ENCODE results near the gene UCP2. TPM values are rescaled to one million over a fixed set of nuclear protein-coding genes. Genes with fewer than 3 reads are reported as not detected.
A peak's percentile ranks its signal among the peaks of the same experiment; 100 is the strongest.
"Not testable (repeated sequence)": the region's sequence is repeated elsewhere in the genome, so short reads cannot be mapped to it uniquely, and the experiment has no call there.

Gene UCP2
- total RNA-seq, 1 experiment from 2014 or later = 13.7 TPM

DNA sequence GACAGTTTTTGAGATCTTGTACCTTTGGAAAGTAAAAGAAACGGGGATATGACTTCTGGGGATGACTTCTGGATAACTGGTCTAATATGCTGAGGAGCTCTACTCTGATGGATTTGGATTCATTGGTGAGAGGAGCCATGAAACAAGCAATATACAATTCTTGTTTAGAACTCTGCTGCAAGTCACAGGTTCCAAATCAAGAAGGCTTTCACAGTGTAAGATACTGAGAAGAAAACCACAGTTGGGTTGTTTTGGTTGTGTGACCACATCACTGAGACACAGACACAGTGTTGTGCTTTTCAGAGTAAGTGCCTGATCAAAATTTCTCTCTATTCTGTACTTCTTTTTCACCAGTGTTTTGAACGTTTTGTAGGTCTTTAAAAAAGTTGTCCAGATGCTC is 13.1 kb upstream of the UCP2 start:
- DNase-seq (ENCODE audit: low read depth) = no peak

GRCh38 chr11:73995247-73995646 is 12.6 kb upstream of the UCP2 start:
- DNase-seq (ENCODE audit: low read depth) = no peak

- DNase-seq (ENCODE audit: low read depth) = no peak
Observed at GRCh38 chr11:73991471-73992006, 8.9 kb upstream of the UCP2 start.

DNA sequence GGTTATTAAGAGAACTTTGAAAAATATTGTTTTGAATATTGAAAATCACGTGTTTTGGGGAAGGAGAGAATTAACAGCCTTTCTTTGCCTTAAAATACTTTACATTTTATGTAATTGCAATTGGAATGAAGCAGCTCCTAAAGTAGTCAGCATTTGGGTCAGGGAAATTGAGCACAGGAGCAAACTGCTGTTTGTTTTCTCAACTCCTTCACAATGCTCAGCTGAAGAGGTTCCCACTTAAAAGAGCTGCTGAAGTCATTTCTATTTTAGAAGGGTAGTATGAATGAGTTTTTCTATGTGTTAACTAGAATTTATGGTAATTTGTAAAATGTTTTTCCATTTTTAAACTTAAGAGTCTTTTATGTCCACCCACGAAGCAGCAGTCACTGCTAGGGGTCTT is 8.1 kb upstream of the UCP2 start:
- no peak for DNase-seq (ENCODE audit: low read depth)

DNA sequence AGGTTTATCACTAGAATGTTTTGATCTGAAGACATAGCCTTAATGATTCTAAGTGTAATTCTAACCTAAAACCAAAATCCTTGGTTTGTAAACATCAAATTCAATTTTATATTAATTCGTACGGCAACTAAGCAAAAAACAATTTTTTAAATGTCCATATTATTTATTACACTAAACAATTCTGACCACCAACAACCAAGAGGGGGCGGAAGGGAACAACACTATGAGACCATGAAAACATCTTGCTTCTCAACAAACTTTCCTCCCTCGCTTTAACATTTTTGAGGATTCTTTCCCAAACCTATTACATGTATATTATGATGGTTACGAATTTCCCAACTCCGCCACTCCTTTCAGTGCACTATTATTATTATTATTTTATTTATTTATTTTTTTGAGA is 6.5 kb upstream of the UCP2 start:
- no peak for DNase-seq (ENCODE audit: low read depth)

DNA sequence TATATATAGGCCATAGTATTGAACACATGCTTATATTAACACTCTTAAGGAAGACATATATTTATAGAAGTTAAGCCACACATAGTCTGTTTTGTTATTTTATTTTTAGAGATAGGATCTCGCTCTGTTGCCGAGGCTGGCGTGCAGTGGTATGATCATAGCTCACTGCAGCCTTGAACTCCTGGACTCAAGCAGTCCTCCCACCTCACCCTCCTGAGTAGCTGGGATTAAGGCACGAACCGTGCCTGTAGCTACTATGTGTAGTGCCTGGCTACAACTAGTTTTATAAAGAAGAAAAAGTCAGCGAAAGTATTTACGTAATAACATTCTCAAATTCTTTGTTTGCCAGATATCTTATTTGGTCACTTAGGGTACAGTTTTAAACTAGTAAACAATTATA is 5.6 kb upstream of the UCP2 start:
- no peak for DNase-seq (ENCODE audit: low read depth)

DNA sequence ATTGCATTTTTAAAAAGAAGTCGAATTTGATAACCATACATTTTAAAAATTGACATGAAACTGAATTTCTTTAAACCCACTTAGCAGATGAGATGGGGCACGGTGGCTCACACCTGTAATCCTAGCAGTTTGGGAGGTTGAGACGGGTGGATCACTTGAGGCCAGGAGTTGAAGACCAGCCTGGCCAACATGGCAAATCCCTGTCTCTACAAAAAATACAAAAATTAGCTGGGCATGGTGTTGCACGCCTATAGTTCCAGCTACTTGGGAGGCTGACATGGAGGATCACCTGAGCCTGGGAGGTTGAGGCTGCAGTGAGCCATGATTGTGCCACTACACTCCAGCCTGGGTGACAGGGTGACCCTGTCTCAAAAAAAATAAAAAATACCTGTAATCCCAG is 3.0 kb upstream of the UCP2 start:
- not testable (repeated sequence) for DNase-seq (ENCODE audit: low read depth)

GRCh38 chr11:73983741-73984538 is 1.3 kb upstream of the UCP2 start:
- DNase-seq (ENCODE audit: low read depth) = no peak

GRCh38 chr11:73982990-73983740 is 522 bp upstream of the UCP2 start:
- DNase-seq (ENCODE audit: low read depth) = peak; percentile 96

GRCh38 chr11:73981051-73981805 is 1.4 kb downstream of the UCP2 start:
- no peak for DNase-seq (ENCODE audit: low read depth)

DNA sequence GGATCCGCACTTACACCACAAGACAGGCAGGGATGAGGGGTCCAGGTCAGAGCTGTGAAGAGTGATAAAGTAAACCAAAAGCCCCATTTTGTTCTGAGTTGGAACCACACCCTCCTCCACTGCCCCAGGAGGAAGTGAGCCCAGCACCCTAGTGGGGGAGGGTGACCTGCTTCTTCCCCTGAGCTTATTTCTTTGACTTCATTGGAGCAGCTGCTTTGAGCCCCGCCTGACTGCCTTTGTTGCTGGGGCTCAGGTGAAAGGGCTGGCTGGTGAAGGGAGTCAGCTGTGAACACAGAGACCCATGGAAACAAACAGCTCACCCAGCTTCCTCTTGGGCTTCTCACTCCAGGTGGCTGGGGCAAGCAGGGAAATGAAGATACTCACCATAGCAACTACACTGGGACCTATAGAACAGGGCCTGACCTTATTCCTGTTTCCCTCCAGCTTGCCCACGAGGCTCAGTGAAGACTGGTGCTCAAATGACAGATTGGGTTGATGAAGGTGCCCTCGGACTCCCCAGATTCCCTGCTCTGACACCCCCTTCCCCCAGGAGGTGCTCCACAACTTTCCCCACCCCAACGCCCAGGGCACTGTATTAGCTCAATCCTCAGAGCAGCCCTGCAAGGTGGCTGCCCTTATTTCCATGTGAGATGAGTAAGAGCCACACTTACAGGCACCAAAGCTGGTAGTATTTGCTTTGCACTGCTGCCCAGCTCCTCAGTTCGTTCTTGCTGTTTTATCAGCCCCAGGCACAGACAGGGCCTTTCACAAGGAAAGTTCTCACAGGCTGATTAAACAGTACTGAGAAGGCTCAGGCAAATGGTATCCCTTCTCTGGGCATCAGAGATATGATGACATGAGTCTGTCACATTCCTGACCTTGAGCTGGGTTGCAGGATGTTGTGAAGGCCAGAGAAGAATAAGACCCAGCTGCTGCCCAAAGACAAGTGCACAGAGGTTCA is 2.4 kb downstream of the UCP2 start:
- DNase-seq (ENCODE audit: low read depth) = no peak

DNA sequence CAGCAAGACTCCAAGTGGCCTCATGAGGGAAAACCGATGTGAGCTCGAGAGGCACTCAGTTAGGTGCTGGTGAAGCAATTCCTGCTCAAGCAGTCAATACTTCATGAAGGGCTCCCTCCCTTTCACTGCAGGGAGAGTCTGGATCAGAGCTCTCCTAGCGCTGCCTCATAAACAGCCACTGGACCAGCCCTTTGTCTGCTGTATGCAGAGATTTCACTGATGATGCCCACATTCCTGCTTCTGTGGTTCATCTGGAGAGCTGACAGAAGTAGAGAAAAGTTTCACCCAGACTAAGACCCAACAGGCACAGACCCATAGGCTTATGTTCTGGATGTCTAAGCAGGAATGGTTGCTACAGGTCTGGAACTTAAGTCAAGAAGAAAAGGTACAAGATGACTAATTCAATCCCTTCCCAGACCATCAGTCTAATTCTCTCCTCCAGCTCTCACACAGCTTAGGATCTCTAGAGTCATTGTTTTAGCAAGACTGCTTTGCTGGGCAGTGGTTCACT is 4.0 kb downstream of the UCP2 start:
- no peak for DNase-seq (ENCODE audit: low read depth)

GRCh38 chr11:73977856-73978519 is 4.7 kb downstream of the UCP2 start:
- DNase-seq (ENCODE audit: low read depth) = no peak

- no peak for DNase-seq (ENCODE audit: low read depth)
Observed at GRCh38 chr11:73976451-73977151, 6.0 kb downstream of the UCP2 start.

- no peak for DNase-seq (ENCODE audit: low read depth)
Observed at GRCh38 chr11:73975479-73975757, 7.2 kb downstream of the UCP2 start.

DNA sequence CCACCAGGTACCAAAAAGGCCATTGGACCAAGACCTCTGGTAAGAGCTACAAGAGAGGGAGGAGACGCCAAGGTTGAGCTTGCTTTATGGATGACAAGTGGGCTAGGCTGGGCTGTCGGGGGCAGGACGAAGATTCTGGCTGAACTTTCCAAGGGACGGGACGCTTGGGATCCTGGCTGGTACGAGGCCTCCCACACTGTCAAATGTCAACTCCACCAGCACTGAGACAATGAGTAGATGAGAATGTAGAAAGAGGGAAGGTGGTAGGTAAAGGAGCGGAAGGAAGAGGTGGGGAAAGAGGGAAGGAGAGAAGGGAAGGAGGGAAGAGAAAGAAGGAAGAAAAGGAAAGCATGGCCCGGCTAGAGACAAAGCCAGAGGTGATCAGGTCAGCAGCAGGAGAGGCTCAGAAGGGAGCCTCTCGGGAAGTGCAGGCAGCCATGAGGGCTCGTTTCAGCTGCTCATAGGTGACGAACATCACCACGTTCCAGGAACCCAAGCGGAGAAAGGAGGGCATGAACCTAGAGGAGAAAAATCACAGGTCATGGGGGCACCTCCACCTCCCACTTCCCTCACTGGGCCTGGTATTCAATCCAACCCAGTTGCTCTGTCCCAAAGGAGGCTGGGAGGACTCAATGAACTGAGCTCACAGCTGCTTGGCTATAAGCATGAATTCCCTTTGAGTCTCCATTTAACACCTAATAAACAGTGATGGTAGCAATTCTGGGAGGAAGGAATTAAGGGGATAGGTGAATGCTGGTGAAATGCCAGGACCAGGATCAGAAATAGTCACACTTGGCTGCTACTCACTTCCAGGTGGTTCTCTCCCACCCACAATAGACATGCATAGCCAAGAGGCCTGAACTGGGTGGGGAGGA is 7.8 kb downstream of the UCP2 start:
- DNase-seq (ENCODE audit: low read depth) = no peak

GRCh38 chr11:73972620-73973449 is 9.8 kb downstream of the UCP2 start:
- no peak for DNase-seq (ENCODE audit: low read depth)

DNA sequence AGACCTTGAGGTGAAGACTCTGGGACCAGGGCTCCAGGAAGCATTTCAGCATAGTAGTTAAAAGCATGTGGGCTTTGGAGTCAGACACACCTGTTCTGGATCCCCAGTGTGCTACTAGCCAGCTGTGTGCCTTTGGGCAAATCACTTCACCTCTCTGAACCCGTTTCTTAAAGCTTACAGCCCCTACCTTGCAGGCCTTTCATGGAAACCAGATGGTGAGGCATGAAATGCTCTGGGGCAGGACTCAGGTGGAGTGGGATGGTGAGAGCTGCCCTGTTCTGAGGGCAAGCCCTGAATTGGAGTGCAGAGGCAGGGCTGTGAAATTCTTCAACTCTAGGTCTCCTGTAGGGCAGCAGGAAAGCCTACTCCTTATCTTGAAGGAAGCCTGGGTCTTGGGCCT is 10.5 kb downstream of the UCP2 start:
- no peak for DNase-seq (ENCODE audit: low read depth)
